Measurements from ENCODE around the gene CST3. TPM values are rescaled to one million over a fixed set of nuclear protein-coding genes. Genes with fewer than 3 reads are reported as not detected.

Gene CST3
- total and polyA plus RNA-seq, 10 of the 15 experiments (the other 5 are each of a cell fraction or from before 2014, with no cell fraction given), result 11.8 to 127 (median 57.8) TPM

GRCh38 chr20:23659989-23660837, 22.5 kb upstream of the CST3 start (continued):
- 0 out of 2 replicates have a peak, but pooled peaks have one; percentile 32 for TF ChIP-seq IRF5 (IDR thresholded peaks at IDR 0.05; ENCODE audit: borderline replicate concordance)
- no peak for TF ChIP-seq NKRF (conservative IDR thresholded peaks at IDR 0.05)
- TF ChIP-seq EP300 (IDR thresholded peaks at IDR 0.05; ENCODE audit: borderline replicate concordance in 1 of 2, control insufficient read depth in 1 of 2, low read depth in 2 of 2, low read length in 2 of 2), result no peak
- TF ChIP-seq SIX5 (IDR thresholded peaks at IDR 0.05; ENCODE audit: low read depth, low read length, severe bottlenecking), result no peak
- no peak for TF ChIP-seq BMI1 (IDR thresholded peaks at IDR 0.05; ENCODE audit: borderline replicate concordance)
- TF ChIP-seq KLF5 (IDR thresholded peaks at IDR 0.05; ENCODE audit: partially characterized antibody), result no peak
- TF ChIP-seq, protein P1, sequence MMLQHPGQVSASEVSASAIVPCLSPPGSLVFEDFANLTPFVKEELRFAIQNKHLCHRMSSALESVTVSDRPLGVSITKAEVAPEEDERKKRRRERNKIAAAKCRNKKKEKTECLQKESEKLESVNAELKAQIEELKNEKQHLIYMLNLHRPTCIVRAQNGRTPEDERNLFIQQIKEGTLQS (IDR thresholded peaks at IDR 0.05; ENCODE audit: borderline replicate concordance, extremely low read depth, low read depth, low read length), result no peak
- TF ChIP-seq, protein P2, sequence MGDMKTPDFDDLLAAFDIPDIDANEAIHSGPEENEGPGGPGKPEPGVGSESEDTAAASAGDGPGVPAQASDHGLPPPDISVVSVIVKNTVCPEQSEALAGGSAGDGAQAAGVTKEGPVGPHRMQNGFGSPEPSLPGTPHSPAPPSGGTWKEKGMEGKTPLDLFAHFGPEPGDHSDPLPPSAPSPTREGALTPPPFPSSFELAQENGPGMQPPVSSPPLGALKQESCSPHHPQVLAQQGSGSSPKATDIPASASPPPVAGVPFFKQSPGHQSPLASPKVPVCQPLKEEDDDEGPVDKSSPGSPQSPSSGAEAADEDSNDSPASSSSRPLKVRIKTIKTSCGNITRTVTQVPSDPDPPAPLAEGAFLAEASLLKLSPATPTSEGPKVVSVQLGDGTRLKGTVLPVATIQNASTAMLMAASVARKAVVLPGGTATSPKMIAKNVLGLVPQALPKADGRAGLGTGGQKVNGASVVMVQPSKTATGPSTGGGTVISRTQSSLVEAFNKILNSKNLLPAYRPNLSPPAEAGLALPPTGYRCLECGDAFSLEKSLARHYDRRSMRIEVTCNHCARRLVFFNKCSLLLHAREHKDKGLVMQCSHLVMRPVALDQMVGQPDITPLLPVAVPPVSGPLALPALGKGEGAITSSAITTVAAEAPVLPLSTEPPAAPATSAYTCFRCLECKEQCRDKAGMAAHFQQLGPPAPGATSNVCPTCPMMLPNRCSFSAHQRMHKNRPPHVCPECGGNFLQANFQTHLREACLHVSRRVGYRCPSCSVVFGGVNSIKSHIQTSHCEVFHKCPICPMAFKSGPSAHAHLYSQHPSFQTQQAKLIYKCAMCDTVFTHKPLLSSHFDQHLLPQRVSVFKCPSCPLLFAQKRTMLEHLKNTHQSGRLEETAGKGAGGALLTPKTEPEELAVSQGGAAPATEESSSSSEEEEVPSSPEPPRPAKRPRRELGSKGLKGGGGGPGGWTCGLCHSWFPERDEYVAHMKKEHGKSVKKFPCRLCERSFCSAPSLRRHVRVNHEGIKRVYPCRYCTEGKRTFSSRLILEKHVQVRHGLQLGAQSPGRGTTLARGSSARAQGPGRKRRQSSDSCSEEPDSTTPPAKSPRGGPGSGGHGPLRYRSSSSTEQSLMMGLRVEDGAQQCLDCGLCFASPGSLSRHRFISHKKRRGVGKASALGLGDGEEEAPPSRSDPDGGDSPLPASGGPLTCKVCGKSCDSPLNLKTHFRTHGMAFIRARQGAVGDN (IDR thresholded peaks at IDR 0.05), result no peak
- no peak for TF ChIP-seq BCL11A (IDR thresholded peaks at IDR 0.05; ENCODE audit: low read depth, low read length)
- TF ChIP-seq STAT3 (IDR thresholded peaks at IDR 0.05; ENCODE audit: low read depth, low read length), result no peak
- TF ChIP-seq ZNF207 (IDR thresholded peaks at IDR 0.05; ENCODE audit: borderline replicate concordance), result no peak
- TF ChIP-seq MYB (IDR thresholded peaks at IDR 0.05; ENCODE audit: borderline replicate concordance, low read depth, low read length), result no peak
- TF ChIP-seq BCL3 (IDR thresholded peaks at IDR 0.05; ENCODE audit: borderline replicate concordance, insufficient read depth, low read depth, low read length, poor library complexity, severe bottlenecking), result peak; percentile 48
- TF ChIP-seq, protein P3, sequence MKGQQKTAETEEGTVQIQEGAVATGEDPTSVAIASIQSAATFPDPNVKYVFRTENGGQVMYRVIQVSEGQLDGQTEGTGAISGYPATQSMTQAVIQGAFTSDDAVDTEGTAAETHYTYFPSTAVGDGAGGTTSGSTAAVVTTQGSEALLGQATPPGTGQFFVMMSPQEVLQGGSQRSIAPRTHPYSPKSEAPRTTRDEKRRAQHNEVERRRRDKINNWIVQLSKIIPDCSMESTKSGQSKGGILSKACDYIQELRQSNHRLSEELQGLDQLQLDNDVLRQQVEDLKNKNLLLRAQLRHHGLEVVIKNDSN (IDR thresholded peaks at IDR 0.05; ENCODE audit: borderline replicate concordance, extremely low read length, insufficient read depth, low read depth, low read length), result no peak
- no peak for TF ChIP-seq USF2 (IDR thresholded peaks at IDR 0.05; ENCODE audit: borderline replicate concordance, low read depth, low read length)
- TF ChIP-seq TARDBP (IDR thresholded peaks at IDR 0.05; ENCODE audit: borderline replicate concordance), result no peak

Data from GM12878 (cell line).